ENCODE data around the gene ABCA3.

Gene ABCA3

DNA sequence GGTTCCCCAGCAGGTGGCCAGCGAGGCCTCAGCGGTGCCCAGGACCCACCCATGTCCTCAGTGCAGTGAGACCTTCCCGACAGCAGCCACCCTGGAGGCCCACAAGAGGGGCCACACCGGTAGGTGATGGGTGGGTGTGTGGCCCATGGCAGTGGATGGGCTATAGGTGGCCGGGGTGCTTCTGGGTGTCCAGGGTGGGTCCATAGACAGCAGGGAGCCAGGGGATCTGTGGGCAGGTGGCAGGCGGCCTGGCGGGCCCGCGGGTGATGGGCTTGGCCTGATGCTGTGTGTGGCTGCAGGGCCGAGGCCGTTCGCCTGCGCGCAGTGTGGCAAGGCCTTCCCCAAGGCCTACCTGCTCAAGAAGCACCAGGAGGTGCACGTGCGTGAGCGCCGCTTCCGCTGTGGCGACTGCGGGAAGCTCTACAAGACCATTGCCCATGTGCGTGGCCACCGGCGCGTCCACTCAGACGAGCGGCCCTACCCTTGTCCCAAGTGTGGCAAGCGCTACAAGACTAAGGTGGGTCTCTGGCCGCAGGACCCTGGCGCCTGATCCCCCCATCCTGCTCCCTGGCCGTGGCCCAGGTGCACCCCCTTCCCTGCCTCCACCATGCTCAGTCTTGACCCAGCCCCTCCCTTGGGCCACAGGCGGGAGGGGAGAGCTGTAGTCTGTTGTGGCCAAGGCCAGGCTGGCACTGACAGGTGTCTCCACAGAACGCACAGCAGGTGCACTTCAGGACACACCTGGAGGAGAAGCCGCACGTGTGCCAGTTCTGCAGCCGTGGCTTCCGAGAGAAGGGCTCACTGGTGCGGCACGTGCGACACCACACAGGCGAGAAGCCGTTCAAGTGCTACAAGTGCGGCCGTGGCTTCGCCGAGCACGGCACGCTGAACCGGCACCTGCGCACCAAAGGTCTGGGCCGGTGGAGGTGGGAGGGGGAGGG lies 106.4 kb downstream of the ABCA3 start:
- WGBS (ENCODE audit: insufficient coverage, insufficient read length) = no CpG with 5 or more reads among the region's 51 CpGs
- peaks cover 4% of the 10 kb centered on the region for H3K4me1 ChIP-seq (ENCODE audit: control insufficient read depth, insufficient read depth, low read length)
- H3K27me3 ChIP-seq (ENCODE audit: control insufficient read depth, insufficient read depth, low read length) = no peaks in the 10 kb centered on the region; the same call in 1 of the 2 replicates
- H3K9me3 ChIP-seq (ENCODE audit: control insufficient read depth, insufficient read depth, low read length) = no peaks in the 10 kb centered on the region
- no peak for DNase-seq (ENCODE audit: low read depth, low spot score)
- peaks cover 36% of the 10 kb centered on the region for H3K36me3 ChIP-seq (ENCODE audit: control insufficient read depth, insufficient read depth, low read length)
- H3K27ac ChIP-seq (ENCODE audit: low read length) = no peak overlapping the region
- no peak overlapping the region for H3K4me3 ChIP-seq (ENCODE audit: low read length)

DNA sequence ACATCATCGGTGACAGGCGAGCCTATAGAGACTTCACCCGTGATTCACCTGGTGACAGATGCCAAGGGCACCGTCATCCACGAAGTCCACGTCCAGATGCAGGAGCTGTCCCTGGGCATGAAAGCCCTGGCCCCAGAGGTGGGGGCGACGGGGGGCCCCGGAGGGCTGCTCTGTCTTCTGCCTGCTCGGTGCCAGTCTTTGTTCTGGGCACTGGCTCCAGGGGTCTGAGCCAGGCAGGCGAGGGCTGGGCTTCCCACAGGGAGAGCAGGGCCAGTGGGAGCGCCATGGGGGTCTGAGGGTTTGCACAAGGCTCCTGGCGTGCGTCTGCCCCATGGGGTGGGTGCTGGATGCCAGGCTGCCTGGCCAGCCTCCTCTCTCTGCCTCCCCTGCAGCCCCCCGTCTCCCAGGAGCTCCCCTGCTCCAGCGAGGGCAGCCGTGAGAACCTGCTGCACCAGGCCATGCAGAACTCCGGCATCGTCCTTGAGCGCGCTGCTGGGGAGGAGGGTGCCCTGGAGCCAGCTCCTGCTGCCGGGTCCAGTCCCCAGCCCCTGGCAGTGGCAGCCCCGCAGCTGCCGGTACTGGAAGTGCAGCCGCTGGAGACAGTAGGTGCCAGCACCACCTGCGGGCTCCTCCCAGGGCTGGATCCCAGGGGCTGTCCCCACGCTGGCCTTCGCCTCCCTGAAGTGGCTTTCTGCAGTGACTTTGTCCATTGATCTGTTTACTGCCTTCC lies 107.3 kb downstream of the ABCA3 start:
- WGBS (ENCODE audit: insufficient coverage, insufficient read length) = no CpG with 5 or more reads among the region's 28 CpGs
- H3K27me3 ChIP-seq (ENCODE audit: control insufficient read depth, insufficient read depth, low read length) = no peaks in the 10 kb centered on the region; the same call in 1 of the 2 replicates
- DNase-seq (ENCODE audit: low read depth, low spot score) = no peak
- H3K4me1 ChIP-seq (ENCODE audit: control insufficient read depth, insufficient read depth, low read length) = peaks cover 2% of the 10 kb centered on the region
- no peak overlapping the region for H3K27ac ChIP-seq (ENCODE audit: low read length)
- H3K36me3 ChIP-seq (ENCODE audit: control insufficient read depth, insufficient read depth, low read length) = peaks cover 36% of the 10 kb centered on the region
- no peaks in the 10 kb centered on the region for H3K9me3 ChIP-seq (ENCODE audit: control insufficient read depth, insufficient read depth, low read length)
- no peak overlapping the region for H3K4me3 ChIP-seq (ENCODE audit: low read length)

DNA sequence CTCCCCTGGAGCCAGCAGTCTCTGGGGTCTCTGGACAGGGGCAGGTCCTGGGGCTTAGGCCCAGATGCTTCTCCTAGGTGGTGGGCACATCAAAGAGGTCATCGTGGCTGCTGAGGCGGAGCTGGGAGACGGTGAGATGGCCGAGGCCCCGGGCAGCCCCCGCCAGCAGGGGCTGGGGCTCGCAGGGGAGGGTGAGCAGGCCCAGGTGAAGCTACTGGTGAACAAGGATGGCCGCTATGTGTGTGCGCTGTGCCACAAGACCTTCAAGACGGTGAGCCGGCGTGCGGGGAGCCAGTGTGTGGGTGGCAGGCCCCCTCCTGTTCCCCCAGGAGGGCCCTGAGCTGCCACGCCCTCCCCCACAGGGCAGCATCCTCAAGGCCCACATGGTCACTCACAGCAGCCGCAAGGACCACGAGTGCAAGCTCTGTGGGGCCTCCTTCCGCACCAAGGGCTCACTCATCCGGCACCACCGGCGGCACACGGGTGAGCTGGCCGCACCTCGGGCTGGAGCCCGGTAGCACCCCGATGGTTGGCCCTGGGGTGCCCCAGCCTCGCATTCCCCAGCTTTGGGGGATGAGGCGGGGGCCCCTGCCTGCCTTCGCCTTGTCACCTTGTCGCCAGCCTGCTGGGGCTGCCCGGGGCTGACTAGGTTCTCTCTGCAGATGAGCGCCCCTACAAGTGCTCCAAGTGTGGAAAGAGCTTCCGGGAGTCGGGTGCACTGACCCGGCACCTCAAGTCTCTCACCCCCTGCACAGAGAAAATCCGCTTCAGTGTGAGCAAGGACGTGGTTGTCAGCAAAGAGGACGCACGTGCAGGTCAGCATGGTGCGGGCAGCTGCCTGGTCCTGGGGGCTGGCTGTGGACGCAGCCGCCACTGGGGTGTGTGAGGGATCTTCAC lies 108.2 kb downstream of the ABCA3 start:
- Histone ChIP-seq H3K4me3 (ENCODE audit: low read length) (no peak overlapping the region), H3K4me1 (ENCODE audit: control insufficient read depth, insufficient read depth, low read length) (no peaks in the 10 kb centered on the region; the same call in 1 of the 2 replicates), H3K36me3 (ENCODE audit: control insufficient read depth, insufficient read depth, low read length) (peaks cover 36% of the 10 kb centered on the region), H3K9me3 (ENCODE audit: control insufficient read depth, insufficient read depth, low read length) (no peaks in the 10 kb centered on the region), H3K27me3 (ENCODE audit: control insufficient read depth, insufficient read depth, low read length) (no peaks in the 10 kb centered on the region; the same call in 1 of the 2 replicates), H3K27ac (ENCODE audit: low read length) (no peak overlapping the region)
- no peak for DNase-seq (ENCODE audit: low read depth, low spot score)
- no CpG with 5 or more reads among the region's 41 CpGs for WGBS (ENCODE audit: insufficient coverage, insufficient read length)

DNA sequence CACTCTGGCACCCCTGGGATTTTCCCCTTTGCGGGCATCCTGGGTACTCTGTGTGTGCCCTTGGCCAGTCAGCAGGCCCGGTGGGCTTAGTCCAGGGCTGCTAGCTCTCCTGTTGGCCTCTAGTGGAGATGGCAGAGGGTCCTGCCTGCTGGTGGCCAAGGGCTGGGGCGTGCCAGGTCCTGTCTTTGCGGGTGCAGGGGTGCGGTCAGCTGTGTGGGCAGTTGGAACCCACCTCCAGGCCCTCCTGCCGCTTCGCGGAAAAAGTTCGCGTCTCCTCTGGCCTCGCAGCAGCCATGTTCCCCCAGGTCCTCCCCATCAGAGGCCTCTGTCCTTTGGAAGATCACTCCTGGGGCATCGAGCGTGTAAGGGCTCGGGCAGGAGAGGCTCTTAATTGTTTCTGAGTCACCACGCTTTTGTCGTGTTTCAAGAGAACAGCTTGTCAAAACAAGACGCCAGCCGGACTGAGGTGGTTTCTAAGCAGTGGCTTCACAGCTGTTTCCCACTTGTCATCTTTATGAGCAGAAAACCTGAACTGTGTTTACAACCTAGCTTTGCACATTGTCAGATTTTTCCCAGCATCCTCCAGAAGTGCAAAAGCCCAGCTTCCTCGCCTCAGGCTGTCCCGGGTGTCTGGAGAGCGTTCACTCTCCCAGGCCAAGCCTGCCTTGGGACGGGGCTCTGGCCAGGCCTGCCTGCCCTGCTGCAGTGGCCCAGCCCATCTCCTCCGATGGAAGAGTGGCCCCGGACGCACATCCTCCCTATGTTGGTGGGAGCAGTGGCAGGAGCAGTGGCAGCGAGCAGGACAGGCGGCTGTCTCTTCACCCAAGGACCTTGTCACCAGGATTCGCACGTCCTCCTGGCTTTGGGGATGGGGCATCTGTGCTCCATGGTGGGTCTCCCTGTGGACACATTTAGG lies 109.3 kb downstream of the ABCA3 start:
- whole genome bisulfite sequencing (ENCODE audit: insufficient coverage, insufficient read length) = no CpG with 5 or more reads among the region's 29 CpGs
- DNase-seq (ENCODE audit: low read depth, low spot score) = no peak
- H3K9me3 ChIP-seq (ENCODE audit: control insufficient read depth, insufficient read depth, low read length) = no peaks in the 10 kb centered on the region
- H3K4me1 ChIP-seq (ENCODE audit: control insufficient read depth, insufficient read depth, low read length) = no peaks in the 10 kb centered on the region
- no peak overlapping the region for H3K27ac ChIP-seq (ENCODE audit: low read length)
- H3K4me3 ChIP-seq (ENCODE audit: low read length) = no peak overlapping the region
- peaks cover 36% of the 10 kb centered on the region for H3K36me3 ChIP-seq (ENCODE audit: control insufficient read depth, insufficient read depth, low read length)
- H3K27me3 ChIP-seq (ENCODE audit: control insufficient read depth, insufficient read depth, low read length) = no peaks in the 10 kb centered on the region; the same call in 1 of the 2 replicates

DNA sequence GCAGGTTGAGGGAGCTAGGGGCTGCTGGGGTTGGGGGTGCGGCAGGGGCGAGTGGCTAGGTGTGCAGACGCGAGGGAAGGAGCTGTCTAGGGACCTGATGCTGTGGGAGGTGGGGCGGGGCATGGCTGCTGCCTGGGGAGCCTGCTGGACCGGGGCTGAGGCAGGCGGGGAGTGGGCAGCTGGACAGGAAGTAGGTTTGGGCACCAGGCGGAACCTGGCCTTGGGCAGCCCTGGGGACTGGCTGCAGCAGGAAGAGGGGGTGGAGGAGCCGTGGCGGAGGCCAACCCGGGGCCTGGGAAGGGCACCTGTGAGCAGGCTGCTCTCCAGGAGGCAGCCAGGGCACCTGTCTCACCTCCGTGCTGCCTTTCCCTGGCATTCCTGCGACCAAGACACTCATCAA lies 110.2 kb downstream of the ABCA3 start:
- H3K4me1 ChIP-seq (ENCODE audit: control insufficient read depth, insufficient read depth, low read length) = no peaks in the 10 kb centered on the region
- no peak overlapping the region for H3K4me3 ChIP-seq (ENCODE audit: low read length)
- peaks cover 35% of the 10 kb centered on the region for H3K36me3 ChIP-seq (ENCODE audit: control insufficient read depth, insufficient read depth, low read length)
- H3K27me3 ChIP-seq (ENCODE audit: control insufficient read depth, insufficient read depth, low read length) = no peaks in the 10 kb centered on the region
- H3K9me3 ChIP-seq (ENCODE audit: control insufficient read depth, insufficient read depth, low read length) = no peaks in the 10 kb centered on the region
- DNase-seq (ENCODE audit: low read depth, low spot score) = no peak
- WGBS (ENCODE audit: insufficient coverage, insufficient read length) = no CpG with 5 or more reads among the region's 13 CpGs
- no peak overlapping the region for H3K27ac ChIP-seq (ENCODE audit: low read length)

DNA sequence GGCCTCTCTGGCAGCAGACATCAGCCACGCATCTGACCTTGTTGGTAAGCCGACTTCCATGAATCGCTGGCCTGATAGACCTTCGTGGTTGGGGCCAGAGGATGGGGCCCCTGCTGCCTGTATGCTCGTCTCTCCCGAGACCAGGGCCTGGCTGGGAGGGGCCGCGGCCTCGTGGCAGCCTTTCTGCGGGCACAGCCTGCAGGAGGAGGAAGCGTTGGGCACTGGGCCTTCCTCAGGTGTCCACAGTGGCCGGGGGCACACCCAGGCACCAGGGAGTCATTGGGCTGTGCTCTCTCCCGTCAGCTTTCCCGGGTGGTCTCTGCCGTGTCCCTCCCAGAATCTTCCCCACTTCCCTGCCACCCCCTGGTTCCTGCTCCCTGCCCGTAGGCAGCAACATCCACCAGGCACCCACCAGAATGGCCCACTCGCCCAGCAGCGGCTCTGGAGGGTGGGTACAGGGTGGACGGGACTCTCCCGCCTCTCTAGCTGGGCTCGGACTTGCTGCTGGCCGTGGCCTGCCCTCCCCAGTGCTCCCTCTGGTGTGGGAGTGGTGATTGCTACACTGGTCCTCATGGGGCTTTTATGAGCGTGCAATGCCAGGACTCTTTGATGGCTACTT lies 110.8 kb downstream of the ABCA3 start:
- Histone ChIP-seq H3K27ac (ENCODE audit: low read length) (no peak overlapping the region), H3K27me3 (ENCODE audit: control insufficient read depth, insufficient read depth, low read length) (no peaks in the 10 kb centered on the region), H3K36me3 (ENCODE audit: control insufficient read depth, insufficient read depth, low read length) (peaks cover 28% of the 10 kb centered on the region), H3K4me1 (ENCODE audit: control insufficient read depth, insufficient read depth, low read length) (no peaks in the 10 kb centered on the region), H3K9me3 (ENCODE audit: control insufficient read depth, insufficient read depth, low read length) (no peaks in the 10 kb centered on the region), H3K4me3 (ENCODE audit: low read length) (no peak overlapping the region)
- no peak for DNase-seq (ENCODE audit: low read depth, low spot score)
- WGBS (ENCODE audit: insufficient coverage, insufficient read length) = no CpG with 5 or more reads among the region's 23 CpGs

DNA sequence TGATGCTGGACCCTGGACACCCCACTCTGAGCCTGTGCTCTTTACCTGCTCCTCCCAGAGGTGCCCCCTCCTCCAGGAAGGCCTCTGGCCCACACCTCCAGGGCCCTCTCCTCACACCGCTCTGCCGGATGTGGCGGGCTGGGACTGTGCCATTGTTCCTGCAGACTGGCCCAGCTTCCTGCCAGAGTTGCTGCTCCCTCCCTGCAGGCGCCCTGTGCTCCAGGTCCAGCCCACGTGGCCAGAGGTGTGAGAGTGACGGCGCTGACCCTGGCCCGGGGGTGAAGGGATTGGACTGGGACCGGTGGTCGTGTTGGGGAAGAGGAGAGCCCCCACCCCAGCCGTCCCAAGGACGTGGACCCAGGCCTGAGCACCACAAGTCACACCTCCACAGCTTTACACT lies 111.4 kb downstream of the ABCA3 start:
- WGBS (ENCODE audit: insufficient coverage, insufficient read length) = no CpG with 5 or more reads among the region's 12 CpGs
- peaks cover 23% of the 10 kb centered on the region for H3K36me3 ChIP-seq (ENCODE audit: control insufficient read depth, insufficient read depth, low read length)
- no peaks in the 10 kb centered on the region for H3K4me1 ChIP-seq (ENCODE audit: control insufficient read depth, insufficient read depth, low read length)
- H3K4me3 ChIP-seq (ENCODE audit: low read length) = no peak overlapping the region
- no peaks in the 10 kb centered on the region for H3K27me3 ChIP-seq (ENCODE audit: control insufficient read depth, insufficient read depth, low read length)
- H3K9me3 ChIP-seq (ENCODE audit: control insufficient read depth, insufficient read depth, low read length) = no peaks in the 10 kb centered on the region
- DNase-seq (ENCODE audit: low read depth, low spot score) = no peak
- H3K27ac ChIP-seq (ENCODE audit: low read length) = no peak overlapping the region

DNA sequence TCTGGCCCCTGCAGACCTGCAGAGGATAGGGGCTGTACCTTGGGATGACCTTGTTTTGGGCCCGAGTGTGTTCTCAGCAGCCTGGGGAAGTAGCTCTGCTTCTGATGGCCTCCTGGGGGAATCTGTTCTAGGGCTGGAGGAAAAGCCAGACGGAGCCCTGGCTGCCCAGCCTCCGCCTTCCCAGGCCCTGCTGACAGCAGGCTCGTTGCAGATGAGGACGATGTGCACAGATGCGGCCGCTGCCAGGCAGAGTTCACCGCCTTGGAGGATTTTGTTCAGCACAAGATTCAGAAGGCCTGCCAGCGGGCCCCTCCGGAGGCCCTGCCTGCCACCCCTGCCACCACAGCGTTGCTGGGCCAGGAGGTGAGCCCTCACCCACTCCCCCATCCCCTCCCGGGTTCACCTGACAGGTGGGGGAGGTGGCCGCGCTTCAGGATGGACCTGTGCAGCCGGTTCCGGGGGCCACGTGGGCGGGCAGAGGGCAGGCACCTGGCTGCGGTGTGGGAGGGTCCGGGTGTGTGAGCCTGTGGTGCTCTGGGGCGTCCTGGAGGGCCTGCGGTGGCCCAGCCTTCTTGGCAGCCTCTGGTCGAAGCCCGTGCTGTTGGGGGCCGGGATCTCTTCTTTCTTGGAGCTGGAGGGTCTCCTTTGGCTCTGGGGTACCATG lies 112.2 kb downstream of the ABCA3 start:
- DNase-seq (ENCODE audit: low read depth, low spot score) = no peak
- Histone ChIP-seq H3K9me3 (ENCODE audit: control insufficient read depth, insufficient read depth, low read length) (no peaks in the 10 kb centered on the region), H3K4me3 (ENCODE audit: low read length) (no peak overlapping the region), H3K27me3 (ENCODE audit: control insufficient read depth, insufficient read depth, low read length) (no peaks in the 10 kb centered on the region), H3K4me1 (ENCODE audit: control insufficient read depth, insufficient read depth, low read length) (no peaks in the 10 kb centered on the region), H3K36me3 (ENCODE audit: control insufficient read depth, insufficient read depth, low read length) (peaks cover 18% of the 10 kb centered on the region), H3K27ac (ENCODE audit: low read length) (no peak overlapping the region)
- WGBS (ENCODE audit: insufficient coverage, insufficient read length) = no CpG with 5 or more reads among the region's 25 CpGs

DNA sequence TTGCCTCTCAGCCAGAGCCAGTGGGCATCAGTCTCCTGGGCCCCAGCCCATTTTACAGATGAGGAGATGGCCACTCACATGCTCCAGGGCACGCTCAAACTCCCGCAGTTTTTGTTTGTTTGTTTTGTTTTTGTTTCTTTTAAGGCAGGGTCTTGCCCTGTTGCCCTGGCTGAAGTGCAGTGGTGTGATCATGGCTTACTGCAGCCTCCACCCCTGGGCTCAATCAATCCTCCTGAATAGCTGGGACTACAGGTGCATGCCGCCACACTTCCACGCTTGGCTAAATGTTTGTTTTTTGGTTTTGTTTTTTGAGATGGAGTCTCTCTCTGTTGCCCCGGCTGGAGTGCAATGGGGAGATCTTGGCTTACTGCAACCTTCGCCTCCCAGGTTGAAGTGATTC lies 113.6 kb downstream of the ABCA3 start:
- Histone ChIP-seq H3K27ac (ENCODE audit: low read length) (no peak overlapping the region), H3K4me3 (ENCODE audit: low read length) (no peak overlapping the region), H3K36me3 (ENCODE audit: control insufficient read depth, insufficient read depth, low read length) (peaks cover 12% of the 10 kb centered on the region), H3K27me3 (ENCODE audit: control insufficient read depth, insufficient read depth, low read length) (no peaks in the 10 kb centered on the region), H3K4me1 (ENCODE audit: control insufficient read depth, insufficient read depth, low read length) (no peaks in the 10 kb centered on the region), H3K9me3 (ENCODE audit: control insufficient read depth, insufficient read depth, low read length) (no peaks in the 10 kb centered on the region)
- no peak for DNase-seq (ENCODE audit: low read depth, low spot score)
- no CpG with 5 or more reads among the region's 6 CpGs for WGBS (ENCODE audit: insufficient coverage, insufficient read length)
